HepG2 (cell line): ENCODE results near the gene RPLP2. TPM values are rescaled to one million over a fixed set of nuclear protein-coding genes. Genes with fewer than 3 reads are reported as not detected.

Experiments used
- AGO2 ChIP-seq: fragments of 200-400 bp; formaldehyde crosslinking; optimal IDR thresholded peaks from 2 replicates; pipeline ENCODE3; 2017; ENCODE audit warnings: mild to moderate bottlenecking, low read depth, low read length, moderate library complexity
- ATAD3A ChIP-seq: sonication (generic); formaldehyde crosslinking; IDR thresholded peaks from 2 replicates; pipeline ENCODE4 v1.4.0; 2020; ENCODE audit warnings: missing genetic modification reagents
- DRAP1 ChIP-seq: IDR thresholded peaks from 2 replicates; pipeline ENCODE4 v1.6.1; 2016; ENCODE audit warnings: missing genetic modification reagents, missing compliant biosample characterization
- FOXP4 ChIP-seq: sonication (generic); formaldehyde crosslinking; IDR thresholded peaks from 2 replicates; pipeline ENCODE4 v1.4.0; 2020; ENCODE audit warnings: missing genetic modification reagents
- HIVEP1 ChIP-seq: sonication (generic); formaldehyde crosslinking; IDR thresholded peaks from 2 replicates; pipeline ENCODE4 v1.4.0; 2020; ENCODE audit warnings: mild to moderate bottlenecking, missing genetic modification reagents
- HNRNPK ChIP-seq: fragments of 200-400 bp; formaldehyde crosslinking; IDR thresholded peaks from 2 replicates; pipeline ENCODE4 v1.6.1; 2018; ENCODE audit warnings: low read length, low read depth, moderate library complexity, mild to moderate bottlenecking; ENCODE audit not compliant: poor library complexity, severe bottlenecking
- KDM2A ChIP-seq: sonication (generic); formaldehyde crosslinking; IDR thresholded peaks from 2 replicates; pipeline ENCODE4 v1.4.0; 2020; ENCODE audit warnings: low read depth, missing genetic modification reagents, borderline replicate concordance
- RXRA ChIP-seq: sonication (generic); formaldehyde crosslinking; IDR thresholded peaks from 2 replicates; pipeline ENCODE4 v1.5.1; 2020; ENCODE audit warnings: missing genetic modification reagents
- SALL1 ChIP-seq: sonication (generic); formaldehyde crosslinking; IDR thresholded peaks from 2 replicates; pipeline ENCODE4 v1.8.0; 2022; ENCODE audit warnings: mild to moderate bottlenecking, missing genetic modification reagents
- SAP130 ChIP-seq: IDR thresholded peaks from 2 replicates; pipeline ENCODE4 v1.6.1; 2016; ENCODE audit warnings: low read depth
- THAP11 ChIP-seq: IDR thresholded peaks from 2 replicates; pipeline ENCODE4 v1.6.1; 2016; ENCODE audit warnings: missing biosample characterization, missing genetic modification reagents
- ZNF263 ChIP-seq: sonication (generic); formaldehyde crosslinking; IDR thresholded peaks from 2 replicates; pipeline ENCODE4 v1.4.0; 2020; ENCODE audit warnings: missing genetic modification reagents
- ZNF296 ChIP-seq: sonication (generic); formaldehyde crosslinking; conservative IDR thresholded peaks from 2 replicates; pipeline ENCODE4 v1.5.0; 2020; ENCODE audit warnings: mild to moderate bottlenecking, missing genetic modification reagents
- ZNF30 ChIP-seq: sonication (generic); formaldehyde crosslinking; IDR thresholded peaks from 2 replicates; pipeline ENCODE4 v1.5.0; 2020; ENCODE audit warnings: mild to moderate bottlenecking, missing genetic modification reagents
- ZNF580 ChIP-seq: IDR thresholded peaks from 2 replicates; pipeline ENCODE4 v1.6.1; 2016; ENCODE audit warnings: low read depth, borderline replicate concordance
- ZNF614 ChIP-seq: IDR thresholded peaks from 2 replicates; pipeline ENCODE4 v1.6.1; 2018; ENCODE audit warnings: missing biosample characterization, missing genetic modification reagents, inconsistent platforms, borderline replicate concordance
- ZNF724P ChIP-seq: sonication (generic); formaldehyde crosslinking; IDR thresholded peaks from 2 replicates; pipeline ENCODE4 v1.8.0; 2022; ENCODE audit warnings: missing genetic modification reagents, borderline replicate concordance
- ZNF800 ChIP-seq: sonication (generic); formaldehyde crosslinking; IDR thresholded peaks from 2 replicates; pipeline ENCODE4 v1.4.0; 2020; ENCODE audit warnings: missing genetic modification reagents
- ZNF883 ChIP-seq: sonication (generic); formaldehyde crosslinking; IDR thresholded peaks from 2 replicates; pipeline ENCODE4 v1.5.1; 2020; ENCODE audit warnings: mild to moderate bottlenecking, missing genetic modification reagents; ENCODE audit errors: not compliant biosample characterization
- ZXDC ChIP-seq: sonication (generic); formaldehyde crosslinking; IDR thresholded peaks from 2 replicates; pipeline ENCODE4 v1.5.0; 2020; ENCODE audit warnings: mild to moderate bottlenecking, missing genetic modification reagents
- polyA plus RNA-seq, 8 experiments: library from polyadenylated mRNA; depleted of rRNA in 3 of 8; stranded (reverse) in 7 of 8; unstranded in 1 of 8; fragments of >200 nt; fragmentation: Illumina TruSeq in 4 of 8; extraction: Trizol in 4 of 8; gene quantifications; 2 replicates each; pipeline versions ENCODE4 v1.2.1 to v1.2.3, GENCODE V29; 2011 to 2016; ENCODE audit warnings: low read depth in 4 of 8, missing spikeins in 1 of 8, mixed read lengths in 1 of 8; ENCODE audit not compliant: insufficient read depth in 1 of 8
- total RNA-seq, 5 experiments: library from RNA; depleted of rRNA; stranded (reverse); fragments of >200 nt; fragmentation: Illumina TruSeq; extraction: Trizol; gene quantifications; 2 replicates each; pipeline ENCODE4 v1.2.3, GENCODE V29; 2016; ENCODE audit warnings: low read depth in 1 of 5

RPLP2 gene
- total and polyA plus RNA-seq, 2 of the 13 experiments (the other 11 are each of a cell fraction or from before 2014, with no cell fraction given), result 978 to 2,106 TPM

- TF ChIP-seq HNRNPK, result no peak
- TF ChIP-seq THAP11 (CRISPR knock-in tag), result 0 out of 2 replicates have a peak, but pooled peaks have one; percentile 12
- no peak for TF ChIP-seq ZNF30 (CRISPR knock-in tag)
- TF ChIP-seq ZXDC, result no peak; the same call in 1 of the 2 replicates
- TF ChIP-seq ZNF296 (CRISPR knock-in tag), result no peak
- TF ChIP-seq HIVEP1 (CRISPR knock-in tag), result peak; percentile 72; the same call in 1 of the 2 replicates
- TF ChIP-seq RXRA (CRISPR knock-in tag), result peak; percentile 66
- TF ChIP-seq SAP130 (CRISPR knock-in tag), result peak; percentile 64
- 0 out of 2 replicates have a peak, but pooled peaks have one; percentile 22 for TF ChIP-seq ZNF724P (CRISPR knock-in tag)
- 0 out of 2 replicates have a peak, but pooled peaks have one; percentile 25 for TF ChIP-seq ZNF614 (CRISPR knock-in tag)
- TF ChIP-seq KDM2A (CRISPR knock-in tag), result 0 out of 2 replicates have a peak, but pooled peaks have one; percentile 41
- TF ChIP-seq ZNF263, result peak; percentile 13; the same call in 1 of the 2 replicates
- 0 out of 2 replicates have a peak, but pooled peaks have one; percentile 25 for TF ChIP-seq ZNF580
- peak; percentile 31; the same call in 1 of the 2 replicates for TF ChIP-seq DRAP1
- 0 out of 2 replicates have a peak, but pooled peaks have one; percentile 18 for TF ChIP-seq ATAD3A
- TF ChIP-seq ZNF800 (CRISPR knock-in tag), result no peak
- peak; percentile 42 for TF ChIP-seq ZNF883 (CRISPR knock-in tag)
- 0 out of 2 replicates have a peak, but pooled peaks have one; percentile 9 for TF ChIP-seq FOXP4 (CRISPR knock-in tag)
- peak; percentile 31; the same call in 1 of the 2 replicates for TF ChIP-seq SALL1
- TF ChIP-seq AGO2, result peak; percentile 12
Measured at GRCh38 chr11:844693-845644, 35.2 kb downstream of the RPLP2 start (continued).
